ENCODE measurements around the gene KDSR.
"Not testable (repeated sequence)": the region's sequence is repeated elsewhere in the genome, so short reads cannot be mapped to it uniquely, and the experiment has no call there.

Gene KDSR

DNA sequence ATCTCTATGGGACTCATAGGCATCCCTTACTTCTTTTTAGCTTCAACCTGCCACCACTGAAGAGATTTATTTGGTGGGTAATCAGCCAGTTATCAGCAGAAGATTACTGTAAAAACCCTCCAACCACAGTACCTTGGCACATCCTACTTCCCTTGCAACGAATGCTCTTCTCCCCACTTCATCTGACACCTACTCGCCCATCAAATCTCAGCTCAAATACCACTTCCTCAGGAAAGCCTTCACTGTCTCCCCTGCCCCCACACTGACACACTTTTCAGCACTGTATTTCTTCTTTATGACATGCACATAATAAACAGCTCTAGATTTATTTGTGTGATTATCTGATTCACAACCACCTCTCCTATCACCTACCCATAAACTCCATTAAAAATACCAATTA lies 3.1 kb downstream of the KDSR start:
- peak; percentile 61 for DNase-seq

- DNase-seq: not testable (repeated sequence)
Observed at GRCh38 chr18:63363420-63363819, 3.6 kb downstream of the KDSR start.

- no peak for DNase-seq
Observed at GRCh38 chr18:63356272-63356896, 10.6 kb downstream of the KDSR start.

DNA sequence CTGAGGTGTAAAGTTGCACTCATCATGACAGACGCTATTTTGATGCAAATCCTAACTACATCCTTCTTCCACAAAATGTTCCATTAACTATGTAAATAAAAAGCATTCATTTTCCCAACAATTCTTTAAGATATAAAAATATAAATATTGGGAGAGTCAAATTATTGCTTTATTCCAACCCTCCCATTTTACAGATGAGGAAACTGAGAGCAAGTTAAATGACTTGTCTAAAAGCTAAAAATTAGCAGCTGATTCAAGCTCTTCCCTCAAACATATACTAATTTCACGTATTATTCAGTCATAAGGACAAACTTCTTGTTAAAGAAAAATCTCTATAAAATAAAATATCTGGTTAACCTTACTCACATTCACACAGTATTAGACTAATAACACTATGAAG lies 16.8 kb downstream of the KDSR start:
- no peak for DNase-seq

GRCh38 chr18:63348508-63349136 lies 18.4 kb downstream of the KDSR start:
- DNase-seq: no peak

- DNase-seq: no peak
Observed at GRCh38 chr18:63346480-63347183, 20.4 kb downstream of the KDSR start.

- no peak for DNase-seq
Observed at GRCh38 chr18:63346031-63346430, 21.0 kb downstream of the KDSR start.

DNA sequence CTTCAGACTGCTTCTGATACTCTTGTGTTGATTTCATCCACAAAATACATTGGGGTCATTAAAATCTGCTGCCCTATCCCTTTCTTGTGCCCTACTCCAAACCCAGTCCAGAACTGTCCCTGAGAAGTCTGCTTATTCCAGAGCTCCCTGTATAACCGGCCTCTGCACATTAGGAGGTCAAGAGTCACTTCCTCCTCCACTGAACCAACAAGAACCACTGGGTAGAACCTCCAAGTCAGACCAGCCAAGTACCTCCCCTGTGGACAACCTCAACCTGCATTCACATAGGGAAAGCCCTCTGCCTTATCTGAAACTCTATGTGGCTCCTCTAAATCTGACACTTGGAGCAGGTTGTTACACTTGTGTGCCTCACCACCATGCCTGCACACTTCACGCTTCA lies 22.1 kb downstream of the KDSR start:
- no peak for DNase-seq

DNA sequence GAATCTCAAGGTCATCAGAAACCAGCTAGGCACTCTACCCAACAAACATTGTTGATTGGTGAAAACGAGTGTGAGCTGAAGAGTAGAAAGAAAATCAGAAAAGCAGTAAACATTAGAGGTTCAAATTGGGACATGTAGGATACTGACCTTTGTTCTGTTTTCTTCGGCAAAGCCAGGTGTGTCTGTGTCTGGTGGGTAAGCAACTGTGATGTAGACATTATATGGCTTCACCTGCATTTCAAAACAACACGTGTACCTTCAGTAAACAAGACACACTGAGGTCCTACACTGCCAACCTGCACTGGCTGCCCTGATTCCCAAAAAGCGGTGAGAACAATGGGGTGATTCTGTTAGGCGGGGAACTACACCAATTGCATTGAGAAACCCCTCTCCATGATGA lies 22.7 kb downstream of the KDSR start:
- no peak for DNase-seq

DNA sequence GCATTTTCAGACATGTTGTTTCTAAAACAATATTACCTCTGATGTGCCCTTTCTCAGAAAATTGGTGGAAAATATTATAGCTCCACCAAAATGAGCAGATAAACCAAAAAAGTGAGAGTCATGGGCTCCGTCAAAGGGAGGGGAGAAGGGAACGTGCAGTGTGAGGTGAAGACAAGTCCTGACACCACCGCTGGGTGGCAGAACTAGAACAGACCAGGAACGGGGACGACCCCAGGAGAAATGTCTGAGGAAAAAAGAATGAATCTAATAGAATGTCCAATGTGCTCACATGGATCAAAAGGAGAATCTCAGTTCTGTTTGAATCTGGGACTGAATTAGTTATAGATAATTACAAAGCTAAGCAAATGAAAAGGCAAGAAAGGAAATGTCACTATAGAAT lies 24.8 kb downstream of the KDSR start:
- DNase-seq: peak; percentile 44

DNA sequence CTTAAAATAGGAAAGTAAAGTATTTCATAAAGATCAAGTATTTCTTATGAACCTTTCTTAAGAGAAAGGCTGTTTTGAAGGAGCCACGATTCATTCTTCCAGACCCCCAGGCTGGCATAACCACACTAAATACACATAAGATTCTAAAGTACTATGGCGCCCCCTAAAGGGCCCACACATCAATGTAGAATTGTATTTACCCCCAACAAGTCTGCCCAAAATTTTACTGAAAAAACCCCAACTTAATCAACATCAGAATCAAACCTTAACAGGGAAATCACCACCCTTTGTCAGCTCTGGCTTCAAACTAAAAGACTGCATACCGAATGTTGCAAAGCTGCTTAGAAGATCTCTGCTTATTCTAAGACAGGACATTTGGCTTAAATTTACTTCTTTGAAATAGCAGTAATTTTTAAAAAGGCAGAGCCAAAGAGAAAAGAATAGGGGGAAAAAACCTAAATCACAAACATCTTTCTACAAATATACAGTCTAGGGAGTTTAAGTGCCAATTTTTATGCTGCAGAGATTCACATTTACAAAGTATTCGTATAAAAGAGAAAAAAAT lies 27.0 kb downstream of the KDSR start:
- DNase-seq: peak; percentile 65

GRCh38 chr18:63336366-63337099 lies 30.5 kb downstream of the KDSR start:
- no peak for DNase-seq

DNA sequence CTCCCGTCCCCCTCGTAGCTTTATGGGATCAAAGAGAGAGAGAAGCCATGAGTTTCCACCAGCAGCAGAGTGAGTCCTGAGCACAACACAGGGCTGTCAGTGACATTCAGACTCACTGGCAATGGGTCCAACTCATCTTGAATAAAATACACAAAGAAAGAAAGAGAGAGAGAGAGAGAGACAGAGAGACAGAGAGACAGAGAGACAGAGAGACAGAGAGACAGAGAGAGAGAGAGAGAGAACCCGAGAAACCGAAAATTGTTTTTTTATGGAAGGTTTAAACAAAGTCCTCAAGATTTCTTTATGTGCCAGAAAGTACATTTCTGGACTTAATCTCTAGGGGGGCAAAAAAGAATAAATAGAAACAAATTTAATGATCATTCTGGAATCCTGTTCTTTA lies 35.9 kb downstream of the KDSR start:
- no peak for DNase-seq

DNA sequence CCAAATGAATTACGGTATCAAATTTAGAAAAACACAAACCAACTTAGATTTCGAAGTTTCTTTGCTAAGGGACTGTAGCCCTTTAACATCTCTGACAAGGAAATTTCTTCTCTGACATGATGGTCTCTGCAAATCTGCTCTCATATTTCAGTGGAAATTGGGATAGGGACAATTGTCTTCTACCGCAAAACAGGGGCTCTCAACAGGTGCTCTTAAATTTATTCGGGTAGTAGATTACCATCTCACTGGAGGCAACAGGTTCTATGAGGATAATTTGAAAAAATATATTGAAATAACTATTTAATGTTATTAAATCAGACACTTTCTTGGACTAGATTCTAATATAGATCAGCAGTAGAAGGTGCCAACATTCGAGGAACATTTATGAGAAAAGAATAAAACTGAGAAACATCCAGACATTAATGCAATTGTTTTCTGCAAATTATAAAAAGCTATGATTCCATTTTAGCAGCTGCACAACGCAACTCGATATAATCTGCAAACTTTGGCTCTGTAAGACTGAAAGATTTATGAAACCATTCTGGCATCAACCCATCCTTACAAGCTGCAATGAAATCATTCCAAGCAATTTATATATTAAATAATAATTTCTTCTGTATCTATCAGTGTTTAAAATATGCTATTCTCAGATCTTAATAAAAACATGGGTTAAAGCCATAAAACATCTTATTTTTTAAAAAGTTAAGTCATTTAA lies 37.4 kb downstream of the KDSR start:
- DNase-seq: no peak

- DNase-seq: no peak
Observed at GRCh38 chr18:63326011-63326410, 41.0 kb downstream of the KDSR start.

- no peak for DNase-seq
Observed at GRCh38 chr18:63325086-63325686, 41.8 kb downstream of the KDSR start.

DNA sequence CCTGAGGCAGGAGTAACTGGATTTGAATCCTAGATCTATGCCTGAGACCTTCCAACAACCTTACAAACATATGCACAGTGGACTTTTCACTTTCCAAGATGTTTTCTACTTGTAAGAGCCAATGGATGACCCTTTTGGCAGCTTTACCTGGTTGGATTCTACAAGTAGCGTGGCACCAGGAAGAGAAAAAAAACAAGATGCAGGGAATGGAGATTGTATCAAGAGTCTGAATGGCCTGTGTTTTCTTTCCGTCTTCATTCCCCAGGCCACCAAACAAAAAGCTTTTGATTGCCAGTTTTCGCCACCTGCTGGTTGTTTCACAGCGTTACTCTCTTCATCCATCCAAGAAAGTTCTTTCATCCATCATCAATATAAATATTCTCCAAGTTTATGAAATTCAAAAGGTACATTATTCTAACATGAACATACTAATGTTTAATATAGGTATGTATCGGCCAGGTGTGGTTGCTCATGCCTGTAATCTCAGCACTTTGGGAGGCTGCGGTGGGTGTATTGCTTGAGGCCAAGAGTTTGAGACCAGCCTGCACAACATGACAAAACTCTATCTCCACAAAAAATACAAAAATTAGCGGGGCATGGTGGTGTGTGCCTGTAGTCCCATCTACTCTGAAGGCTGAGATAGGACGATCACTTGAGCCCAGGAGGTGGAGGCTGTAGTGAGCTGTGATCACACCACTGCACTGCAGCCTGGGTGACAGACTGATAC lies 43.9 kb downstream of the KDSR start:
- peak; percentile 75 for DNase-seq

DNA sequence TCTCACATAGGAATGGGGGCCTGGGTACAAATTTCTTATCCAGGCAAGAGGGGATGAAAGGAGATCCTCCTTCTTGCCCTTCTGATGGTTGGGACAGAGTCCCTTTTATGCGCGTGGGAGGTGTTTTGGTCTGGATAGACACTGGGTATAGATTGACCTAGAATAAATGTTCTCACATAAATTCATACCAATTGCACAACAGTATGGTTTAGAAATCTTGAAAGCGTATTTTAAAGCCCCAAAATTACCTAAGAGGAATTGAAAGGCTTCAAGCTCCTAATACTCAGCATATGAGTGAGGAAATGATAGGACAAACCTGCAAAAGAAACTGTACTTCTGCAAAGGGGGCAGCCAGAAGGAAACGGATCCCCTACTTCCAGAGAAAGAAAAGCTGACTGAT lies 44.8 kb downstream of the KDSR start:
- DNase-seq: no peak

DNA sequence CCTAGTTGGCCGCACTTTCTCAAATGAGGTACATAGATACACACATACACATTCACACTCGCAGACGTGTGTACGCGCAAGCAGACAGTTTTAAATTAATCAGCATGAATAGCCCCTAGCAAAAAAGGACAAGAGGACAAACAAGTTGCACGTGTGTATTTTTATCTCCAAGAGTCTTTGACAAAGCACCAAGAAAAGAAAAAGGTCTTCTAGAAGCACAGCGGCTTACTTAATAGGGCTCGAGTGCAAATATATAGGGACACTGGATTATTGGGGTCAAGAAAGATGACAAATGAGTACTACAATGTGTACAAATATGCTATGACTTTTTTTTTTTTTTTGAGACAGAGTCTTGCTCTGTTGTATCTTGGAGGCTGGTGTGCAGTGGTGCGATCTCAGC lies 45.7 kb downstream of the KDSR start:
- no peak for DNase-seq

GRCh38 chr18:63320975-63321265 lies 46.1 kb downstream of the KDSR start:
- DNase-seq: no peak

DNA sequence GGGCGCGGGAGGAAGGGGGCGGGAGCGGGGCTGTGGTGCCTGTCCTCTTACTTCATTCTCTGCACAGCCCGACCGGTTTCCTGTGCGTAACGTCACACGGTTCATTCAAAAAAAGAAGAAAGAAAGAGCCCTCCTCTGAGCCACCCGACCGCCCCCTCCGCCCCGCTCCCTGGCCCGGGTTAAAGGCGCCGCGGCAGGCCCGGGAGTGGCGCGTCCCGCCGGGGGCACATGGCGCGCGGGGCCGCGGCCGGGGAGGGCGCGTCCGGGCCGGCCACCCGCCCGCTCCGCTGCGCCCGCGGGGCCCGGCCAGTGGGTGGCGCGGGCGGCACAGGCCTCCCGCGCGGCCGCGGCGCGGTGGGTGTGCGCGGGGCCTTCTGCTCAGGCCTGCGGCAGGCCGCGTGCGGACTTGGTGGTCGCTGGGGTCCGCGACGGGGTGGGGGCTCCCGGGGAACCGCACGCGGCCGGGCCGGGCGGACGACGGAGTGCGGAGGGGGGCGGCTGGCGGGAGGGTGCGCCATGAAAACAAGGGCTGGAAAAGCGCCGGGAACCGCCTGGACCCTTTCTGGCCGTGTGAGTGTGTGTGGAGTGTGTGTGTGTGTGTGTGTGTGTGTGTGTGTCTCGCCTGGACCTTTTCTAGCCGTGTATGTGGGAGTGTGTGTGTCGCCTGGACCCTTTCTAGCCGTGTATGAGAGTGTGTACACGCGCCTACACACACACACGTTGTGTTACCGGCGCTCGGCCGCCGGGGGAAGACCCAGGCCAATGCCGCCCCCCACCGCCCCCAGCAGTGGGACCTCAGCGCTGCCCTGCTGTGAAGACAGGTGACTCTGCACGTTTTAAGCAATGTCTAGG lies 46.7 kb downstream of the KDSR start:
- peak; percentile 92 for DNase-seq

Data from CD4-positive, alpha-beta T cell treated with Interleukin-12 subunit alpha and Interleukin-12 subunit beta, for 1 hour (primary cell).